H1 (cell line): ENCODE data around the gene BBS4. TPM values are rescaled to one million over a fixed set of nuclear protein-coding genes. Genes with fewer than 3 reads are reported as not detected.
"Not testable (repeated sequence)": the region's sequence is repeated elsewhere in the genome, so short reads cannot be mapped to it uniquely, and the experiment has no call there.

ENCODE experiments used
- CTCF ChIA-PET: fragments of 300-600 bp; sonication (Branson Sonifier 250); formaldehyde crosslinking; loops from one replicate; lab custom pipeline; 2021; ENCODE audit not compliant: partially characterized antibody; lab: Charles Lee
- POLR2A ChIA-PET: fragments of 300-600 bp; sonication (Branson Sonifier 250); formaldehyde crosslinking; loops from one replicate; lab custom pipeline; 2021; ENCODE audit warnings: inconsistent platforms; ENCODE audit not compliant: partially characterized antibody; lab: Charles Lee
- DNase-seq, 2 experiments: peaks; one replicate each; pipeline versions ENCODE4 v3.0.0 to v3.0.0-alpha.2; 2010 to 2022; ENCODE audit warnings: low spot score in 2 of 2, low read depth in 1 of 2, mixed read lengths in 1 of 2
- FAIRE-seq: peaks from 2 replicates; lab custom pipeline; 2011; peaks lifted over from hg19 to GRCh38; lab: Jason Lieb, UNC
- H2AFZ ChIP-seq: 2 replicates; pipeline ENCODE4 v1.8.1; 2012; ENCODE audit warnings: low read length, inconsistent platforms
- H2AK5ac ChIP-seq: 2 replicates; pipeline ENCODE4 v1.6.1; 2013; ENCODE audit warnings: low read depth, low read length
- H2BK120ac ChIP-seq: replicated peaks from 2 replicates; pipeline ENCODE3; 2013; ENCODE audit warnings: low read depth, low read length, inconsistent platforms
- H2BK12ac ChIP-seq: 2 replicates; pipeline ENCODE4 v1.6.1; 2013; ENCODE audit warnings: low read depth, low read length
- H2BK15ac ChIP-seq: 2 replicates; pipeline ENCODE4 v1.6.1; 2013; ENCODE audit warnings: low read length
- H2BK20ac ChIP-seq: 2 replicates; pipeline ENCODE4 v1.6.1; 2013; ENCODE audit warnings: low read length
- H2BK5ac ChIP-seq: 2 replicates; pipeline ENCODE4 v1.6.1; 2013; ENCODE audit warnings: low read depth, low read length
- H3K14ac ChIP-seq: 2 replicates; pipeline ENCODE4 v1.6.1; 2013; ENCODE audit warnings: inconsistent platforms; ENCODE audit not compliant: insufficient read length
- H3K18ac ChIP-seq: 2 replicates; pipeline ENCODE4 v1.6.1; 2013; ENCODE audit warnings: low read length; ENCODE audit errors: extremely low read depth
- H3K23ac ChIP-seq: 2 replicates; pipeline ENCODE4 v1.6.1; 2013; ENCODE audit warnings: inconsistent platforms; ENCODE audit not compliant: insufficient read length
- H3K23me2 ChIP-seq: 2 replicates; pipeline ENCODE4 v1.6.1; 2013; ENCODE audit warnings: low read depth, low read length
- H3K27ac ChIP-seq: 2 replicates; pipeline ENCODE4 v1.6.1; 2011; ENCODE audit warnings: low read depth, low read length, inconsistent platforms
- H3K27me3 ChIP-seq, 4 experiments: replicated peaks in 1 of 4; 1 replicate in 1 of 4; 2 replicates in 3 of 4; pipeline versions ENCODE4 v1.6.1 to v1.8.1; 2011 to 2013; ENCODE audit warnings: low read length in 3 of 4, mild to moderate bottlenecking in 3 of 4, inconsistent platforms in 2 of 4, mixed read lengths in 2 of 4, moderate library complexity in 1 of 4; ENCODE audit not compliant: control insufficient read depth in 3 of 4, insufficient read depth in 3 of 4; ENCODE audit errors: extremely low read depth in 1 of 4
- H3K36me3 ChIP-seq, 4 experiments: 2 replicates each; pipeline versions ENCODE4 v1.6.1 to v1.8.1; 2011 to 2013; ENCODE audit warnings: mild to moderate bottlenecking in 4 of 4, low read length in 3 of 4, moderate library complexity in 2 of 4, control low read depth in 1 of 4, inconsistent platforms in 1 of 4; ENCODE audit not compliant: insufficient read depth in 4 of 4, control insufficient read depth in 2 of 4
- H3K4ac ChIP-seq: replicated peaks from 2 replicates; pipeline ENCODE3; 2013; ENCODE audit warnings: low read length, low read depth, mixed read lengths, inconsistent platforms; ENCODE audit not compliant: insufficient read length
- H3K4me1 ChIP-seq, 4 experiments: replicated peaks in 1 of 4; 1 replicate in 1 of 4; 2 replicates in 3 of 4; pipeline versions ENCODE4 v1.6.1 to v1.8.1; 2011 to 2013; ENCODE audit warnings: low read length in 3 of 4, inconsistent platforms in 2 of 4, mixed read lengths in 1 of 4; ENCODE audit not compliant: insufficient read depth in 4 of 4, control insufficient read depth in 3 of 4
- H3K4me2 ChIP-seq, 2 experiments: 2 replicates each; pipeline versions ENCODE4 v1.6.1 to v1.8.1; 2011 to 2013; ENCODE audit warnings: low read depth in 2 of 2, low read length in 2 of 2, control low read depth in 1 of 2, inconsistent platforms in 1 of 2, mild to moderate bottlenecking in 1 of 2; ENCODE audit not compliant: insufficient read depth in 1 of 2
- H3K4me3 ChIP-seq, 4 experiments: fragments of 200-600, 300-600 bp in 1 of 4; sonication (generic), shearing (Covaris generic), sonication (Bioruptor Twin) in 1 of 4; 2 replicates each; pipeline versions ENCODE4 v1.5.1 to v1.8.1; 2011 to 2016; ENCODE audit warnings: low read length in 4 of 4, low read depth in 3 of 4, control low read depth in 2 of 4, inconsistent platforms in 2 of 4, mild to moderate bottlenecking in 2 of 4, mixed read lengths in 1 of 4, moderate library complexity in 1 of 4; ENCODE audit not compliant: insufficient read depth in 2 of 4; ENCODE audit errors: extremely low read depth in 1 of 4
- H3K56ac ChIP-seq: replicated peaks from 2 replicates; pipeline ENCODE3; 2013; ENCODE audit warnings: low read depth, mild to moderate bottlenecking, mixed read lengths, low read length, inconsistent platforms; ENCODE audit not compliant: insufficient read length
- H3K79me1 ChIP-seq: 2 replicates; pipeline ENCODE4 v1.6.1; 2013; ENCODE audit warnings: low read depth, low read length, control low read depth
- H3K79me2 ChIP-seq, 2 experiments: 2 replicates each; pipeline versions ENCODE4 v1.6.1 to v1.8.1; 2012 to 2013; ENCODE audit warnings: low read length in 2 of 2, mild to moderate bottlenecking in 2 of 2, inconsistent platforms in 1 of 2; ENCODE audit not compliant: insufficient read depth in 2 of 2, control insufficient read depth in 1 of 2
- H3K9ac ChIP-seq, 4 experiments: replicated peaks in 1 of 4; 1 replicate in 1 of 4; 2 replicates in 3 of 4; pipeline versions ENCODE4 v1.6.1 to v1.8.1; 2011 to 2013; ENCODE audit warnings: low read depth in 3 of 4, low read length in 3 of 4, control low read depth in 2 of 4, mild to moderate bottlenecking in 2 of 4, moderate library complexity in 2 of 4, inconsistent platforms in 1 of 4; ENCODE audit errors: extremely low read depth in 1 of 4
- H3K9me3 ChIP-seq, 2 experiments: 2 replicates each; pipeline versions ENCODE4 v1.6.1 to v1.8.1; 2012 to 2013; ENCODE audit warnings: mild to moderate bottlenecking in 2 of 2, moderate library complexity in 2 of 2, control low read depth in 1 of 2, inconsistent platforms in 1 of 2, low read depth in 1 of 2, low read length in 1 of 2, mixed read lengths in 1 of 2; ENCODE audit not compliant: insufficient read depth in 2 of 2
- H4K20me1 ChIP-seq, 2 experiments: replicated peaks in 1 of 2; 2 replicates each; pipeline versions ENCODE3 to v1.8.1; 2011 to 2013; ENCODE audit warnings: inconsistent platforms in 2 of 2, low read length in 2 of 2, mild to moderate bottlenecking in 1 of 2; ENCODE audit not compliant: insufficient read depth in 2 of 2, control insufficient read depth in 1 of 2
- H4K5ac ChIP-seq: 2 replicates; pipeline ENCODE4 v1.6.1; 2013; ENCODE audit warnings: low read length, low read depth, mixed read lengths, inconsistent platforms; ENCODE audit not compliant: insufficient read length
- H4K8ac ChIP-seq: 2 replicates; pipeline ENCODE4 v1.8.0; 2013; ENCODE audit warnings: mild to moderate bottlenecking, moderate library complexity, low read length, inconsistent platforms; ENCODE audit not compliant: insufficient read depth; ENCODE audit errors: extremely low read depth
- H4K91ac ChIP-seq: replicated peaks from 2 replicates; pipeline ENCODE3; 2013; ENCODE audit warnings: low read length, mixed read lengths, inconsistent platforms; ENCODE audit not compliant: insufficient read length
- WGBS, 2 experiments: shearing (Covaris generic) in 1 of 2; methylation state at CpG; one replicate each; pipeline versions ENCODE4 v1.1.6 to v1.1.7; 2013 to 2015; ENCODE audit warnings: low lambda C conversion rate in 2 of 2, mixed read lengths in 2 of 2, inconsistent platforms in 1 of 2, low coverage in 1 of 2, missing lambda C conversion rate in 1 of 2; ENCODE audit not compliant: insufficient replicate concordance in 2 of 2, insufficient coverage in 1 of 2, insufficient read length in 1 of 2; ENCODE audit errors: extremely low coverage in 1 of 2, missing lambda C conversion rate in 1 of 2; 5-methylcytosine and 5-hydroxymethylcytosine counted together
- polyA plus RNA-seq, 7 experiments: library from polyadenylated mRNA; depleted of rRNA in 3 of 7; stranded (reverse) in 5 of 7; unstranded in 2 of 7; fragments of >200 nt in 5 of 7; fragments of 200-250 nt in 2 of 7; gene quantifications; 1 replicate in 5 of 7; 2 replicates in 1 of 7; 4 replicates in 1 of 7; pipeline versions ENCODE4 v1.2.1 to v1.2.3, GENCODE V29; 2011 to 2013; ENCODE audit warnings: missing spikeins in 2 of 7, mixed read lengths in 2 of 7
- total RNA-seq: library from RNA; stranded (reverse); fragmentation: NEBNext Ultra II Directional; extraction: Animal tissue kit (Norgen Biotek cat#: 25700); gene quantifications from 2 replicates; pipeline ENCODE4 v1.2.1, GENCODE V29; 2021

The BBS4 gene
- total and polyA plus RNA-seq, 2 of the 8 experiments (the other 6 are each of a cell fraction or from before 2014, with no cell fraction given): 17.4 to 24.1 TPM

DNA sequence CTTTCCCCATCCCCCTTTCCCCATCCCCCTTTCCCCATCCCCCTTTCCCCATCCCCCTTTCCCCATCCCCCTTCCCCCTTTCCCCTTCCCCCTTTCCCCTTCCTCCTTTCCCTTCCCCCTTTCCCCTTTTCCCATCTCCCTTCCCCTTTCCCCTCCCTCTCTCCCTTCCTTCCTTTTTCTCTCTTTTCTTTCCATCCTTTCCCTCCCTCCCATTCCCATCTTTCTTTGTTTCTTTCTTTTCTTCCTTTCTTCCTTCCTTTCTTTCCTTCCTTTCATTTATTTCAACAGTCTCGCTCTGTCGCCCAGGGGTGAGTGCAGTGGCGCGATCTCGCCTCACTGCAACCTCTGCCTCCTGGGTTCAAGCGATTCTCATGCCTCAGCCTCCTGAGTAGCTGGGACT lies 39.8 kb downstream of the BBS4 start:
- H3K27me3 ChIP-seq, H3K9ac ChIP-seq, H2BK120ac ChIP-seq, H3K79me1 ChIP-seq, H3K9me3 ChIP-seq, H3K27ac ChIP-seq, H4K8ac ChIP-seq, H3K56ac ChIP-seq, POLR2A ChIA-PET, H3K23ac ChIP-seq, H3K4me3 ChIP-seq, H2AFZ ChIP-seq, DNase-seq, H3K4me2 ChIP-seq, H3K4ac ChIP-seq, H3K18ac ChIP-seq, H2BK20ac ChIP-seq, H4K5ac ChIP-seq, H3K4me1 ChIP-seq, FAIRE-seq, H4K20me1 ChIP-seq, H3K36me3 ChIP-seq, H2BK5ac ChIP-seq, H3K23me2 ChIP-seq, H4K91ac ChIP-seq, H2BK15ac ChIP-seq, H2AK5ac ChIP-seq, H3K14ac ChIP-seq, H3K79me2 ChIP-seq, H2BK12ac ChIP-seq: not testable (repeated sequence)
- 99% methylated on average over 6 of the region's 6 CpGs; no CpG with 5 or more reads in 1 of the 2 experiments for WGBS, 2 experiments
- CTCF ChIA-PET: interaction anchor here (1.1 kb wide), 1 partner anchor 17 kb away, joined by 3 read pairs; no protein-coding TSS in a partner anchor
